WTC11 (cell line): ENCODE data around the gene ZNF423.

Source experiments
- CREM ChIP-seq: sonication (generic); formaldehyde crosslinking; IDR thresholded peaks from 2 replicates; pipeline ENCODE4 v1.8.1; 2022; ENCODE audit warnings: mild to moderate bottlenecking, missing genetic modification reagents, moderate library complexity
- ESRRA ChIP-seq: sonication (generic); formaldehyde crosslinking; IDR thresholded peaks from 2 replicates; pipeline ENCODE4 v1.8.1; 2022; ENCODE audit warnings: mild to moderate bottlenecking, missing genetic modification reagents, borderline replicate concordance
- FOXK1 ChIP-seq: sonication (generic); formaldehyde crosslinking; IDR thresholded peaks from 2 replicates; pipeline ENCODE4 v1.8.0; 2022; ENCODE audit warnings: mild to moderate bottlenecking, moderate library complexity, missing genetic modification reagents
- FOXP1 ChIP-seq: sonication (generic); formaldehyde crosslinking; IDR thresholded peaks from 2 replicates; pipeline ENCODE4 v1.8.0; 2022; ENCODE audit warnings: missing genetic modification reagents, mild to moderate bottlenecking, moderate library complexity, borderline replicate concordance
- JUN ChIP-seq: sonication (generic); formaldehyde crosslinking; IDR thresholded peaks from 2 replicates; pipeline ENCODE4 v1.8.0; 2023; ENCODE audit warnings: mild to moderate bottlenecking, missing genetic modification reagents
- NFYB ChIP-seq: sonication (generic); formaldehyde crosslinking; conservative IDR thresholded peaks from 2 replicates; pipeline ENCODE4 v1.8.0; 2022; ENCODE audit warnings: low read depth, missing genetic modification reagents
- OVOL2 ChIP-seq: fragments of 250-450 bp; sonication (Bioruptor Pico); IDR thresholded peaks from 2 replicates; pipeline ENCODE4 v1.9.0; 2021; ENCODE audit warnings: mild to moderate bottlenecking, borderline replicate concordance
- USF1 ChIP-seq: sonication (generic); formaldehyde crosslinking; IDR thresholded peaks from 2 replicates; pipeline ENCODE4 v1.8.0; 2022; ENCODE audit warnings: mild to moderate bottlenecking, missing genetic modification reagents
- ZNF232 ChIP-seq: sonication (generic); formaldehyde crosslinking; IDR thresholded peaks from 2 replicates; pipeline ENCODE4 v1.8.0; 2022; ENCODE audit warnings: mild to moderate bottlenecking, missing genetic modification reagents
- TF ChIP-seq, protein P1 (sequence below): fragments of 200-600 bp; IDR thresholded peaks from 2 replicates; pipeline ENCODE4 v1.8.0; 2022; ENCODE audit warnings: antibody characterized with exemption
- TF ChIP-seq, protein P2 (sequence below): sonication (generic); formaldehyde crosslinking; IDR thresholded peaks from 2 replicates; pipeline ENCODE4 v1.8.1; 2023; ENCODE audit warnings: mild to moderate bottlenecking, missing genetic modification reagents

DNA sequence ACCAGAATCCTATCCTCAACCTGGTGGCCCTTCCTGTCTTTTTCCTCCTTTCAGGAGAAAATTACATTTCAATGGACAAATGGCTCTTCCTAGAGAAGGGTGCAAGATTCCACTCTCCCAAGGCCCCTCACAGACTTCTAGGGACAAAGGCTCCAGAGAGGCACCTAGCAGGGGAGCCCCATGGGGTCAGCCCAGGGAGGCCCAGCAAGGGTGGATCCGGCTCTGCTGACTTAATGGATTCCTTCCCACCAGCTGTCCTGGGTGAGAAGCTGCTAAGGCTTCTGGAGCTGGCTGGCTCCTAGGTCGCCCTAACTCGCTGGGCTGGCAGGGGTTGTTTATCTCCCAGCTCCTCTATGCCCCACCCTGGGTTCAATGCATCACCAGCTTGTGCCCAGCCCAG is 152.4 kb downstream of the ZNF423 start:
- TF ChIP-seq, protein P1, sequence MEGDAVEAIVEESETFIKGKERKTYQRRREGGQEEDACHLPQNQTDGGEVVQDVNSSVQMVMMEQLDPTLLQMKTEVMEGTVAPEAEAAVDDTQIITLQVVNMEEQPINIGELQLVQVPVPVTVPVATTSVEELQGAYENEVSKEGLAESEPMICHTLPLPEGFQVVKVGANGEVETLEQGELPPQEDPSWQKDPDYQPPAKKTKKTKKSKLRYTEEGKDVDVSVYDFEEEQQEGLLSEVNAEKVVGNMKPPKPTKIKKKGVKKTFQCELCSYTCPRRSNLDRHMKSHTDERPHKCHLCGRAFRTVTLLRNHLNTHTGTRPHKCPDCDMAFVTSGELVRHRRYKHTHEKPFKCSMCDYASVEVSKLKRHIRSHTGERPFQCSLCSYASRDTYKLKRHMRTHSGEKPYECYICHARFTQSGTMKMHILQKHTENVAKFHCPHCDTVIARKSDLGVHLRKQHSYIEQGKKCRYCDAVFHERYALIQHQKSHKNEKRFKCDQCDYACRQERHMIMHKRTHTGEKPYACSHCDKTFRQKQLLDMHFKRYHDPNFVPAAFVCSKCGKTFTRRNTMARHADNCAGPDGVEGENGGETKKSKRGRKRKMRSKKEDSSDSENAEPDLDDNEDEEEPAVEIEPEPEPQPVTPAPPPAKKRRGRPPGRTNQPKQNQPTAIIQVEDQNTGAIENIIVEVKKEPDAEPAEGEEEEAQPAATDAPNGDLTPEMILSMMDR = no peak
- TF ChIP-seq, protein P2, sequence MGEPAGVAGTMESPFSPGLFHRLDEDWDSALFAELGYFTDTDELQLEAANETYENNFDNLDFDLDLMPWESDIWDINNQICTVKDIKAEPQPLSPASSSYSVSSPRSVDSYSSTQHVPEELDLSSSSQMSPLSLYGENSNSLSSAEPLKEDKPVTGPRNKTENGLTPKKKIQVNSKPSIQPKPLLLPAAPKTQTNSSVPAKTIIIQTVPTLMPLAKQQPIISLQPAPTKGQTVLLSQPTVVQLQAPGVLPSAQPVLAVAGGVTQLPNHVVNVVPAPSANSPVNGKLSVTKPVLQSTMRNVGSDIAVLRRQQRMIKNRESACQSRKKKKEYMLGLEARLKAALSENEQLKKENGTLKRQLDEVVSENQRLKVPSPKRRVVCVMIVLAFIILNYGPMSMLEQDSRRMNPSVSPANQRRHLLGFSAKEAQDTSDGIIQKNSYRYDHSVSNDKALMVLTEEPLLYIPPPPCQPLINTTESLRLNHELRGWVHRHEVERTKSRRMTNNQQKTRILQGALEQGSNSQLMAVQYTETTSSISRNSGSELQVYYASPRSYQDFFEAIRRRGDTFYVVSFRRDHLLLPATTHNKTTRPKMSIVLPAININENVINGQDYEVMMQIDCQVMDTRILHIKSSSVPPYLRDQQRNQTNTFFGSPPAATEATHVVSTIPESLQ (CRISPR knock-in tag) = no peak
- TF ChIP-seq USF1 (CRISPR knock-in tag) = no peak
- no peak for TF ChIP-seq ESRRA (CRISPR knock-in tag)
- TF ChIP-seq FOXP1 (CRISPR knock-in tag) = no peak
- no peak for TF ChIP-seq CREM (CRISPR knock-in tag)
- TF ChIP-seq JUN (CRISPR knock-in tag) = no peak
- no peak for TF ChIP-seq NFYB
- no peak for TF ChIP-seq ZNF232 (CRISPR knock-in tag)
- TF ChIP-seq FOXK1 = no peak
- no peak for TF ChIP-seq OVOL2 (CRISPR knock-in tag)
